H9 (cell line): ENCODE data around the gene UEVLD. TPM values are rescaled to one million over a fixed set of nuclear protein-coding genes. Genes with fewer than 3 reads are reported as not detected.

Source experiments
- DNase-seq: peaks from one replicate; pipeline ENCODE4 v3.0.0-alpha.2; 2017
- H2AFZ ChIP-seq: one replicate; pipeline ENCODE4 v1.6.1; 2013; ENCODE audit warnings: mild to moderate bottlenecking, low read length, control low read depth, moderate library complexity
- H2AK5ac ChIP-seq: 2 replicates; pipeline ENCODE4 v1.6.1; 2013; ENCODE audit warnings: low read length, control low read depth, mixed read lengths; ENCODE audit not compliant: insufficient read length
- H2BK120ac ChIP-seq: one replicate; pipeline ENCODE4 v1.6.1; 2013; ENCODE audit warnings: low read depth, mild to moderate bottlenecking, low read length, control low read depth, inconsistent platforms; ENCODE audit not compliant: poor library complexity, severe bottlenecking
- H2BK12ac ChIP-seq: 2 replicates; pipeline ENCODE4 v1.6.1; 2013; ENCODE audit warnings: low read length, control low read depth, mixed read lengths, low read depth; ENCODE audit not compliant: insufficient read length
- H2BK15ac ChIP-seq: 2 replicates; pipeline ENCODE4 v1.6.1; 2013; ENCODE audit warnings: low read depth, low read length, control low read depth
- H2BK20ac ChIP-seq: one replicate; pipeline ENCODE4 v1.6.1; 2013; ENCODE audit warnings: low read depth, mild to moderate bottlenecking, low read length, control low read depth, inconsistent platforms; ENCODE audit not compliant: poor library complexity, severe bottlenecking
- H2BK5ac ChIP-seq: 2 replicates; pipeline ENCODE4 v1.6.1; 2013; ENCODE audit warnings: low read length, control low read depth, mixed read lengths; ENCODE audit not compliant: insufficient read length
- H3K14ac ChIP-seq: 2 replicates; pipeline ENCODE4 v1.6.1; 2013; ENCODE audit warnings: low read length, control low read depth; ENCODE audit not compliant: insufficient read depth
- H3K18ac ChIP-seq: 2 replicates; pipeline ENCODE4 v1.6.1; 2013; ENCODE audit warnings: low read depth, mild to moderate bottlenecking, mixed read lengths, low read length, control low read depth; ENCODE audit not compliant: insufficient read length
- H3K23ac ChIP-seq: 2 replicates; pipeline ENCODE4 v1.6.1; 2013; ENCODE audit warnings: low read length, control low read depth, mixed read lengths, low read depth; ENCODE audit not compliant: insufficient read length
- H3K23me2 ChIP-seq: 2 replicates; pipeline ENCODE4 v1.6.1; 2013; ENCODE audit warnings: low read depth, mild to moderate bottlenecking, mixed read lengths, low read length, control low read depth; ENCODE audit not compliant: insufficient read length, poor library complexity, severe bottlenecking
- H3K27ac ChIP-seq: 2 replicates; pipeline ENCODE4 v1.5.1; 2013; ENCODE audit warnings: low read length, control low read depth, mixed read lengths, low read depth; ENCODE audit not compliant: insufficient read length
- H3K27me3 ChIP-seq: 2 replicates; pipeline ENCODE4 v1.6.1; 2013; ENCODE audit warnings: low read length, control low read depth, inconsistent platforms; ENCODE audit not compliant: insufficient read depth
- H3K4ac ChIP-seq: 2 replicates; pipeline ENCODE4 v1.6.1; 2013; ENCODE audit warnings: low read depth, mild to moderate bottlenecking, control low read depth, inconsistent platforms, low read length, moderate library complexity
- H3K4me1 ChIP-seq: 2 replicates; pipeline ENCODE4 v1.6.1; 2013; ENCODE audit warnings: low read length, control low read depth, inconsistent platforms; ENCODE audit not compliant: insufficient read depth
- H3K4me2 ChIP-seq: 2 replicates; pipeline ENCODE4 v1.6.1; 2013; ENCODE audit warnings: low read length, control low read depth, mixed read lengths; ENCODE audit not compliant: insufficient read length, insufficient read depth
- H3K56ac ChIP-seq: 2 replicates; pipeline ENCODE4 v1.6.1; 2013; ENCODE audit warnings: low read depth, mild to moderate bottlenecking, mixed read lengths, low read length, control low read depth; ENCODE audit not compliant: insufficient read length
- H3K79me1 ChIP-seq: 2 replicates; pipeline ENCODE4 v1.6.1; 2013; ENCODE audit warnings: low read depth, mild to moderate bottlenecking, moderate library complexity, low read length, control low read depth, inconsistent platforms; ENCODE audit not compliant: insufficient read depth, poor library complexity, severe bottlenecking
- H3K79me2 ChIP-seq: 2 replicates; pipeline ENCODE4 v1.6.1; 2013; ENCODE audit warnings: low read length, control low read depth, inconsistent platforms; ENCODE audit not compliant: insufficient read depth
- H3K9ac ChIP-seq: 2 replicates; pipeline ENCODE4 v1.6.1; 2013; ENCODE audit warnings: low read length, control low read depth, mixed read lengths; ENCODE audit not compliant: insufficient read length; ENCODE audit errors: extremely low read depth
- H3K9me3 ChIP-seq: one replicate; pipeline ENCODE4 v1.6.1; 2013; ENCODE audit warnings: low read depth, low read length, inconsistent platforms; ENCODE audit not compliant: control insufficient read depth
- H3T11ph ChIP-seq: one replicate; pipeline ENCODE4 v1.6.1; 2013; ENCODE audit warnings: mild to moderate bottlenecking, low read length, control low read depth, inconsistent platforms
- H4K20me1 ChIP-seq: one replicate; pipeline ENCODE4 v1.6.1; 2013; ENCODE audit not compliant: control insufficient read depth, insufficient read length, insufficient read depth
- H4K5ac ChIP-seq: 2 replicates; pipeline ENCODE4 v1.6.1; 2013; ENCODE audit warnings: low read depth, mild to moderate bottlenecking, mixed read lengths, low read length, control low read depth; ENCODE audit not compliant: insufficient read length
- H4K8ac ChIP-seq: replicated peaks from 2 replicates; pipeline ENCODE4 v1.6.1; 2013; ENCODE audit warnings: low read length, control low read depth, mixed read lengths, low read depth; ENCODE audit not compliant: insufficient read length
- H4K91ac ChIP-seq: 2 replicates; pipeline ENCODE4 v1.6.1; 2013; ENCODE audit warnings: low read depth, mild to moderate bottlenecking, moderate library complexity, mixed read lengths, low read length, control low read depth; ENCODE audit not compliant: insufficient read length
- H3K27ac Mint-ChIP-seq, 3 experiments: 2 replicates in 2 of 3; 3 replicates in 1 of 3; pipeline ENCODE4 v1.8.0; 2020 to 2021; ENCODE audit warnings: mixed read lengths in 3 of 3, mild to moderate bottlenecking in 1 of 3, moderate library complexity in 1 of 3
- H3K27me3 Mint-ChIP-seq: 2 replicates; pipeline ENCODE4 v1.8.0; 2021; ENCODE audit warnings: low read depth, mild to moderate bottlenecking, moderate library complexity, mixed read lengths
- H3K36me3 Mint-ChIP-seq, 3 experiments: 2 replicates in 2 of 3; 3 replicates in 1 of 3; pipeline ENCODE4 v1.8.0; 2020 to 2021; ENCODE audit warnings: low read depth in 3 of 3, mixed read lengths in 3 of 3; ENCODE audit not compliant: insufficient read depth in 1 of 3
- H3K4me1 Mint-ChIP-seq, 2 experiments: 2 replicates each; pipeline ENCODE4 v1.8.0; 2020; ENCODE audit warnings: mixed read lengths in 2 of 2
- H3K4me3 Mint-ChIP-seq, 2 experiments: 2 replicates in 1 of 2; 3 replicates in 1 of 2; pipeline ENCODE4 v1.8.0; 2020 to 2021; ENCODE audit warnings: mild to moderate bottlenecking in 2 of 2, mixed read lengths in 2 of 2, moderate library complexity in 1 of 2
- H3K9me3 Mint-ChIP-seq, 2 experiments: 2 replicates in 1 of 2; 3 replicates in 1 of 2; pipeline ENCODE4 v1.8.0; 2020; ENCODE audit warnings: mild to moderate bottlenecking in 2 of 2, mixed read lengths in 2 of 2, moderate library complexity in 1 of 2
- WGBS: extraction: QIAGEN DNeasy Blood & Tissue Kit; methylation state at CpG from one replicate; pipeline ENCODE4 v1.1.7; 2013; ENCODE audit warnings: missing lambda C conversion rate, low lambda C conversion rate, mixed read lengths; ENCODE audit not compliant: insufficient read length; ENCODE audit errors: extremely low coverage; 5-methylcytosine and 5-hydroxymethylcytosine counted together
- total RNA-seq: library from RNA; stranded (reverse); gene quantifications from 2 replicates; pipeline ENCODE4 v1.2.1, GENCODE V29; 2021
- TF ChIP-seq, protein P1 (sequence below): fragments of 200-600 bp; sonication (generic); conservative IDR thresholded peaks from 3 replicates; pipeline ENCODE4 v1.8.0; 2021; ENCODE audit warnings: antibody characterized with exemption, mild to moderate bottlenecking

UEVLD gene
- total RNA-seq, 1 experiment from 2014 or later, result 7.9 TPM

GRCh38 chr11:18618342-18619025 lies 29.9 kb upstream of the UEVLD start:
- Mint-ChIP-seq H3K4me1 (no peaks in the 10 kb centered on the region), H3K9me3 (no peaks in the 10 kb centered on the region), H3K4me3 (no peak overlapping the region), H3K36me3 (peaks cover 6 to 19% (median 18%) of the 10 kb centered on the region in 3 experiments; a peak in 6 of 7 replicates), H3K27me3 (no peaks in the 10 kb centered on the region), H3K27ac (no peak overlapping the region)
- TF ChIP-seq, protein P1, sequence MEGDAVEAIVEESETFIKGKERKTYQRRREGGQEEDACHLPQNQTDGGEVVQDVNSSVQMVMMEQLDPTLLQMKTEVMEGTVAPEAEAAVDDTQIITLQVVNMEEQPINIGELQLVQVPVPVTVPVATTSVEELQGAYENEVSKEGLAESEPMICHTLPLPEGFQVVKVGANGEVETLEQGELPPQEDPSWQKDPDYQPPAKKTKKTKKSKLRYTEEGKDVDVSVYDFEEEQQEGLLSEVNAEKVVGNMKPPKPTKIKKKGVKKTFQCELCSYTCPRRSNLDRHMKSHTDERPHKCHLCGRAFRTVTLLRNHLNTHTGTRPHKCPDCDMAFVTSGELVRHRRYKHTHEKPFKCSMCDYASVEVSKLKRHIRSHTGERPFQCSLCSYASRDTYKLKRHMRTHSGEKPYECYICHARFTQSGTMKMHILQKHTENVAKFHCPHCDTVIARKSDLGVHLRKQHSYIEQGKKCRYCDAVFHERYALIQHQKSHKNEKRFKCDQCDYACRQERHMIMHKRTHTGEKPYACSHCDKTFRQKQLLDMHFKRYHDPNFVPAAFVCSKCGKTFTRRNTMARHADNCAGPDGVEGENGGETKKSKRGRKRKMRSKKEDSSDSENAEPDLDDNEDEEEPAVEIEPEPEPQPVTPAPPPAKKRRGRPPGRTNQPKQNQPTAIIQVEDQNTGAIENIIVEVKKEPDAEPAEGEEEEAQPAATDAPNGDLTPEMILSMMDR, result no peak
- Histone ChIP-seq H3K18ac (no peak overlapping the region), H3K9ac (no peak overlapping the region), H3K27ac (no peak overlapping the region), H2BK15ac (no peak overlapping the region), H3K4ac (no peak overlapping the region), H2AK5ac (no peak overlapping the region), H3K14ac (no peak overlapping the region), H2BK5ac (no peak overlapping the region), H2BK20ac (no peak overlapping the region), H3K9me3 (no peaks in the 10 kb centered on the region), H4K8ac (no peak overlapping the region), H3K56ac (no peak overlapping the region), H3T11ph (no peak overlapping the region), H3K23me2 (no peaks in the 10 kb centered on the region), H3K27me3 (no peaks in the 10 kb centered on the region), H2AFZ (no peak overlapping the region), H3K4me2 (no peak overlapping the region), H3K79me2 (peaks cover 3% of the 10 kb centered on the region; the same call in 1 of the 2 replicates), H4K20me1 (no peaks in the 10 kb centered on the region), H3K79me1 (no peaks in the 10 kb centered on the region), H3K4me1 (no peaks in the 10 kb centered on the region), H2BK120ac (no peak overlapping the region), H4K5ac (no peak overlapping the region), H4K91ac (no peak overlapping the region), H3K23ac (no peak overlapping the region), H2BK12ac (no peak overlapping the region)
- WGBS, result no CpG with 5 or more reads among the region's 5 CpGs
- no peak for DNase-seq
